Measurements from ENCODE around the gene BAG2. TPM values are rescaled to one million over a fixed set of nuclear protein-coding genes. Genes with fewer than 3 reads are reported as not detected.

The BAG2 gene
- total and polyA plus RNA-seq, 2 of the 13 experiments (the other 11 are each of a cell fraction or from before 2014, with no cell fraction given) = 5.7 to 15.1 TPM

GRCh38 chr6:57172136-57173055 lies at the start of gene BAG2 (continued):
- TF ChIP-seq, protein P1, sequence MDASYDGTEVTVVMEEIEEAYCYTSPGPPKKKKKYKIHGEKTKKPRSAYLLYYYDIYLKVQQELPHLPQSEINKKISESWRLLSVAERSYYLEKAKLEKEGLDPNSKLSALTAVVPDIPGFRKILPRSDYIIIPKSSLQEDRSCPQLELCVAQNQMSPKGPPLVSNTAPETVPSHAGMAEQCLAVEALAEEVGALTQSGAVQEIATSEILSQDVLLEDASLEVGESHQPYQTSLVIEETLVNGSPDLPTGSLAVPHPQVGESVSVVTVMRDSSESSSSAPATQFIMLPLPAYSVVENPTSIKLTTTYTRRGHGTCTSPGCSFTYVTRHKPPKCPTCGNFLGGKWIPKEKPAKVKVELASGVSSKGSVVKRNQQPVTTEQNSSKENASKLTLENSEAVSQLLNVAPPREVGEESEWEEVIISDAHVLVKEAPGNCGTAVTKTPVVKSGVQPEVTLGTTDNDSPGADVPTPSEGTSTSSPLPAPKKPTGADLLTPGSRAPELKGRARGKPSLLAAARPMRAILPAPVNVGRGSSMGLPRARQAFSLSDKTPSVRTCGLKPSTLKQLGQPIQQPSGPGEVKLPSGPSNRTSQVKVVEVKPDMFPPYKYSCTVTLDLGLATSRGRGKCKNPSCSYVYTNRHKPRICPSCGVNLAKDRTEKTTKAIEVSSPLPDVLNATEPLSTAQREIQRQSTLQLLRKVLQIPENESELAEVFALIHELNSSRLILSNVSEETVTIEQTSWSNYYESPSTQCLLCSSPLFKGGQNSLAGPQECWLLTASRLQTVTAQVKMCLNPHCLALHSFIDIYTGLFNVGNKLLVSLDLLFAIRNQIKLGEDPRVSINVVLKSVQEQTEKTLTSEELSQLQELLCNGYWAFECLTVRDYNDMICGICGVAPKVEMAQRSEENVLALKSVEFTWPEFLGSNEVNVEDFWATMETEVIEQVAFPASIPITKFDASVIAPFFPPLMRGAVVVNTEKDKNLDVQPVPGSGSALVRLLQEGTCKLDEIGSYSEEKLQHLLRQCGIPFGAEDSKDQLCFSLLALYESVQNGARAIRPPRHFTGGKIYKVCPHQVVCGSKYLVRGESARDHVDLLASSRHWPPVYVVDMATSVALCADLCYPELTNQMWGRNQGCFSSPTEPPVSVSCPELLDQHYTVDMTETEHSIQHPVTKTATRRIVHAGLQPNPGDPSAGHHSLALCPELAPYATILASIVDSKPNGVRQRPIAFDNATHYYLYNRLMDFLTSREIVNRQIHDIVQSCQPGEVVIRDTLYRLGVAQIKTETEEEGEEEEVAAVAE (CRISPR knock-in tag; IDR thresholded peaks at IDR 0.05; ENCODE audit: borderline replicate concordance) = no peak; the same call in 1 of the 2 replicates
- TF ChIP-seq XBP1 (CRISPR knock-in tag; IDR thresholded peaks at IDR 0.05) = 0 out of 2 replicates have a peak, but pooled peaks have one; percentile 8
- no peak; the same call in 1 of the 2 replicates for TF ChIP-seq ZNF879 (CRISPR knock-in tag; IDR thresholded peaks at IDR 0.05)
- 0 out of 2 replicates have a peak, but pooled peaks have one; percentile 81 for TF ChIP-seq ZNF232 (CRISPR knock-in tag; IDR thresholded peaks at IDR 0.05; ENCODE audit: borderline replicate concordance)
- TF ChIP-seq ZNF839 (CRISPR knock-in tag; IDR thresholded peaks at IDR 0.05; ENCODE audit: borderline replicate concordance) = peak; percentile 97
- peak; percentile 93 for TF ChIP-seq ZNF891 (CRISPR knock-in tag; IDR thresholded peaks at IDR 0.05)
- peak; percentile 90 for TF ChIP-seq HNRNPK (IDR thresholded peaks at IDR 0.05; ENCODE audit: low read depth, low read length, poor library complexity, severe bottlenecking)
- peak; percentile 88; the same call in 1 of the 2 replicates for TF ChIP-seq ZNF224 (CRISPR knock-in tag; IDR thresholded peaks at IDR 0.05)
- no peak for TF ChIP-seq ZSCAN9 (CRISPR knock-in tag; IDR thresholded peaks at IDR 0.05; ENCODE audit: borderline replicate concordance)
- no peak for TF ChIP-seq RCOR2 (CRISPR knock-in tag; IDR thresholded peaks at IDR 0.05)
- TF ChIP-seq ZNF639 (CRISPR knock-in tag; conservative IDR thresholded peaks at IDR 0.05) = peak; percentile 48; the same call in 1 of the 2 replicates
- TF ChIP-seq NFYC (CRISPR knock-in tag; IDR thresholded peaks at IDR 0.05) = 0 out of 2 replicates have a peak, but pooled peaks have one; percentile 15
- TF ChIP-seq ETV6 (CRISPR knock-in tag; conservative IDR thresholded peaks at IDR 0.05) = peak; percentile 74
- TF ChIP-seq ZNF256 (CRISPR knock-in tag; conservative IDR thresholded peaks at IDR 0.05) = peak; percentile 84
- peak; percentile 88 for TF ChIP-seq CERS6 (CRISPR knock-in tag; IDR thresholded peaks at IDR 0.05)
- no peak; the same call in 1 of the 2 replicates for TF ChIP-seq ZFP41 (CRISPR knock-in tag; IDR thresholded peaks at IDR 0.05; ENCODE audit: borderline replicate concordance)
- TF ChIP-seq JARID2 (CRISPR knock-in tag; IDR thresholded peaks at IDR 0.05; ENCODE audit: insufficient replicate concordance) = no peak
- no peak for TF ChIP-seq SMARCE1 (IDR thresholded peaks at IDR 0.05; ENCODE audit: borderline replicate concordance)
- TF ChIP-seq FOXK1 (CRISPR knock-in tag; IDR thresholded peaks at IDR 0.05; ENCODE audit: borderline replicate concordance, low read depth) = no peak
- peak; percentile 79 for TF ChIP-seq AGO1 (IDR thresholded peaks at IDR 0.05; ENCODE audit: low read depth, low read length, poor library complexity, severe bottlenecking)
- TF ChIP-seq ZNF672 (CRISPR knock-in tag; IDR thresholded peaks at IDR 0.05) = no peak
- TF ChIP-seq SRY (CRISPR knock-in tag; IDR thresholded peaks at IDR 0.05) = peak; percentile 89

Data from HepG2 (cell line).